ENCODE measurements around the gene SLC15A3.

Gene SLC15A3

DNA sequence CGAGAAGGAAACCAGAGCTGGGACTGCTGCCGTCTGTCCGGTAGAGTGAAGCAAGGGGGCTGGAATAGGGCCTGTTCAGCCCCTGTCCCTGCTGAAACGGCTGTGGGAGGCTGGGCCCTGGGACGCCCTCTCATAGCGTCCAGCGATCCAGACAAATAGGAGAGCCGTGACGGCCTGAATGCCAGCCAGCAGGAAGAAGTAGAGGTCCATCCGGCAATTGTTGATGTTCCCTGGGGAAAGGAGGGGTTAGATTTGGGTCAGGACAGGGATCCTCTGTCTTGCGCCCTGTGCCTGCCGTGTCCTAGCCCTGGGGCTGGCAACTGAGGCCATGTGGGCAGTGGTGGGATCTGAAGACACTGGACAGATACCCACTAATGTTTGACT, 14.8 kb downstream of the SLC15A3 start:
- Histone ChIP-seq H3K14ac (ENCODE audit: low read length in 2 of 2) (no peak overlapping the region), H3K4ac (ENCODE audit: low read depth in 1 of 2, low read length in 2 of 2) (no peak overlapping the region), H2BK5ac (ENCODE audit: low read depth, low read length, poor library complexity, severe bottlenecking) (no peak overlapping the region), H3K36me3 (ENCODE audit: control insufficient read depth in 1 of 2, insufficient read depth in 2 of 2, low read depth in 1 of 2, low read length in 2 of 2) (peaks cover 27 to 75% of the 10 kb centered on the region in 2 experiments), H2BK15ac (ENCODE audit: low read depth, poor library complexity, severe bottlenecking) (no peak overlapping the region), H3K27me3 (ENCODE audit: control insufficient read depth in 1 of 2, insufficient read depth in 1 of 2, low read length in 2 of 2) (no peaks in the 10 kb centered on the region), H3K4me1 (ENCODE audit: control insufficient read depth, insufficient read depth, low read depth, low read length) (peaks cover 9% of the 10 kb centered on the region), H3K4me2 (ENCODE audit: low read length, poor library complexity, severe bottlenecking) (no peak overlapping the region), H2AFZ (ENCODE audit: low read depth, low read length) (no peak overlapping the region), H3K27ac (ENCODE audit: low read length, poor library complexity, severe bottlenecking) (no peak overlapping the region), H2BK12ac (ENCODE audit: low read length in 2 of 2) (no peak overlapping the region), H4K91ac (ENCODE audit: low read length) (no peak overlapping the region), H3K9me3 (ENCODE audit: control insufficient read depth, low read length) (no peaks in the 10 kb centered on the region), H3K18ac (ENCODE audit: low read depth in 1 of 2, low read length in 2 of 2) (no peak overlapping the region), H3K23ac (ENCODE audit: low read length in 2 of 2) (no peak overlapping the region), H2AK5ac (ENCODE audit: low read length, severe bottlenecking) (no peak overlapping the region), H4K8ac (ENCODE audit: low read length) (no peak overlapping the region), H3K79me1 (replicated peaks; ENCODE audit: low read length, poor library complexity, severe bottlenecking) (no peaks in the 10 kb centered on the region), H3K9ac (ENCODE audit: low read length) (no peak overlapping the region), H3K4me3 (ENCODE audit: insufficient read depth in 1 of 2, low read depth in 1 of 2, low read length in 2 of 2) (no peak overlapping the region), H2BK120ac (ENCODE audit: low read depth, low read length) (no peak overlapping the region)
- no peak for DNase-seq
- WGBS, result 93% methylated on average over 12 of the region's 12 CpGs

DNA sequence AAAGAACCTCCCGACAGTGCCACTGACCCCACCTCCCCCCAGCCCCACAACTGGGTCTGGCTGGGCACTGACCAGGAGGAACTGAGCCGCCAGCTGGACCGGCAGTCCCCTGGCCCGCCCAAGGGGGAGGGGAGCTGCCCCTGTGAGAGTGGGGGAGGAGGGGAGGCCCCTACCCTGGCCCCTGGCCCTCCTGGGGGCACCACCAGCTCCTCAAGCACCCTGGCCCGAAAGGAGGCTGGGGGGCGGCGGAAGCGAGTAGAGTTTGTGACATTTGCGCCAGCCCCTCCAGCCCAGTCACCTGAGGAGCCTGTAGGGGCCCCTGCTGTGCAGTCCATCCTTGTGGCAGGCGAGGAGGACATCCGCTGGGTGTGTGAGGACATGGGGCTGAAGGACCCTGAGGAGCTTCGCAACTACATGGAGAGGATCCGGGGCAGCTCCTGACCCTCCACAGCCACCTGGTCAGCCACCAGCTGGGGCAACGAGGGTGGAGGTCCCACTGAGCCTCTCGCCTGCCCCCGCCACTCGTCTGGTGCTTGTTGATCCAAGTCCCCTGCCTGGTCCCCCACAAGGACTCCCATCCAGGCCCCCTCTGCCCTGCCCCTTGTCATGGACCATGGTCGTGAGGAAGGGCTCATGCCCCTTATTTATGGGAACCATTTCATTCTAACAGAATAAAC, 15.4 kb downstream of the SLC15A3 start:
- Histone ChIP-seq H2AFZ (ENCODE audit: low read depth, low read length) (no peak overlapping the region), H3K9me3 (ENCODE audit: control insufficient read depth, low read length) (no peaks in the 10 kb centered on the region), H3K4me1 (ENCODE audit: control insufficient read depth, insufficient read depth, low read depth, low read length) (peaks cover 9% of the 10 kb centered on the region), H2AK5ac (ENCODE audit: low read length, severe bottlenecking) (no peak overlapping the region), H4K8ac (ENCODE audit: low read length) (no peak overlapping the region), H2BK120ac (ENCODE audit: low read depth, low read length) (no peak overlapping the region), H2BK5ac (ENCODE audit: low read depth, low read length, poor library complexity, severe bottlenecking) (no peak overlapping the region), H4K91ac (ENCODE audit: low read length) (no peak overlapping the region), H2BK12ac (ENCODE audit: low read length in 2 of 2) (no peak overlapping the region), H3K79me1 (replicated peaks; ENCODE audit: low read length, poor library complexity, severe bottlenecking) (no peaks in the 10 kb centered on the region), H3K4me3 (ENCODE audit: insufficient read depth in 1 of 2, low read depth in 1 of 2, low read length in 2 of 2) (no peak overlapping the region), H3K27me3 (ENCODE audit: control insufficient read depth in 1 of 2, insufficient read depth in 1 of 2, low read length in 2 of 2) (no peaks in the 10 kb centered on the region), H3K14ac (ENCODE audit: low read length in 2 of 2) (no peak overlapping the region), H2BK15ac (ENCODE audit: low read depth, poor library complexity, severe bottlenecking) (no peak overlapping the region), H3K23ac (ENCODE audit: low read length in 2 of 2) (no peak overlapping the region), H3K36me3 (ENCODE audit: control insufficient read depth in 1 of 2, insufficient read depth in 2 of 2, low read depth in 1 of 2, low read length in 2 of 2) (peaks cover 22 to 75% of the 10 kb centered on the region in 2 experiments), H3K4me2 (ENCODE audit: low read length, poor library complexity, severe bottlenecking) (no peak overlapping the region), H3K27ac (ENCODE audit: low read length, poor library complexity, severe bottlenecking) (no peak overlapping the region), H3K18ac (ENCODE audit: low read depth in 1 of 2, low read length in 2 of 2) (no peak overlapping the region), H3K9ac (ENCODE audit: low read length) (no peak overlapping the region), H3K4ac (ENCODE audit: low read depth in 1 of 2, low read length in 2 of 2) (no peak overlapping the region)
- DNase-seq, result no peak
- WGBS, result 90% methylated on average over 17 of the region's 18 CpGs

DNA sequence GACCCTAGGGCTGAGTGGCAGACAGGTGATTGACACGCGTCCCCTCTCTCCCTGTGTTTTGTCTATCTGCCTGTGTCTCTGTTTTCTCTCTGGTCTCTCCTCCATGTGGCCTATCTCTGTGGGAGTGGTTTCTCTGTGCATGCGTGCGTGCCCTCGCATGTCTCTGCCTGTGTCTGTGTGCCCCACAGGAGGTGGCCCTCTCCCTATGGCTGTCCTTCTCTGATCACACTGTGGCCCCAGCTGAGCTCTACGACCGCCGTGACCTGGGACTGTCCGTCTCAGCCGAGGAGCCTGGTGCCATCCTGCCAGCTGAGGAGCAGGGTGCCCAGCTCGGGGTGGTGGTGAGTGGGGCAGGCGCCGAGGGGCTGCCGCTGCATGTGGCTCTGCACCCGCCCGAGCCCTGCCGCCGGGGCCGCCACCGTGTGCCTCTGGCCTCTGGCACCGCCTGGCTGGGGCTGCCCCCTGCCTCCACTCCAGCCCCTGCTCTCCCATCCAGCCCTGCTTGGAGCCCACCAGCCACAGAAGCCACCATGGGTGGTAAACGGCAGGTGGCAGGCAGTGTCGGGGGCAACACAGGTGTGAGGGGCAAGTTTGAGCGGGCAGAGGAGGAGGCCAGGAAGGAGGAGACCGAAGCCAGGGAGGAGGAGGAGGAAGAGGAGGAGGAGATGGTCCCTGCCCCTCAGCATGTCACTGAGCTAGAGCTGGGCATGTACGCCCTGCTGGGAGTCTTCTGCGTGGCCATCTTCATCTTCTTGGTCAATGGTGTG, 16.1 kb downstream of the SLC15A3 start:
- Histone ChIP-seq H3K27ac (ENCODE audit: low read length, poor library complexity, severe bottlenecking) (no peak overlapping the region), H2BK12ac (ENCODE audit: low read length in 2 of 2) (no peak overlapping the region), H3K4me1 (ENCODE audit: control insufficient read depth, insufficient read depth, low read depth, low read length) (peaks cover 9% of the 10 kb centered on the region), H2BK15ac (ENCODE audit: low read depth, poor library complexity, severe bottlenecking) (no peak overlapping the region), H3K23ac (ENCODE audit: low read length in 2 of 2) (no peak overlapping the region), H3K4ac (ENCODE audit: low read depth in 1 of 2, low read length in 2 of 2) (no peak overlapping the region), H4K91ac (ENCODE audit: low read length) (no peak overlapping the region), H3K79me1 (replicated peaks; ENCODE audit: low read length, poor library complexity, severe bottlenecking) (no peaks in the 10 kb centered on the region), H3K27me3 (ENCODE audit: control insufficient read depth in 1 of 2, insufficient read depth in 1 of 2, low read length in 2 of 2) (no peaks in the 10 kb centered on the region), H3K4me3 (ENCODE audit: insufficient read depth in 1 of 2, low read depth in 1 of 2, low read length in 2 of 2) (no peak overlapping the region), H3K14ac (ENCODE audit: low read length in 2 of 2) (no peak overlapping the region), H3K18ac (ENCODE audit: low read depth in 1 of 2, low read length in 2 of 2) (no peak overlapping the region), H2AK5ac (ENCODE audit: low read length, severe bottlenecking) (no peak overlapping the region), H2BK120ac (ENCODE audit: low read depth, low read length) (no peak overlapping the region), H2BK5ac (ENCODE audit: low read depth, low read length, poor library complexity, severe bottlenecking) (no peak overlapping the region), H3K9ac (ENCODE audit: low read length) (no peak overlapping the region), H2AFZ (ENCODE audit: low read depth, low read length) (no peak overlapping the region), H4K8ac (ENCODE audit: low read length) (no peak overlapping the region), H3K36me3 (ENCODE audit: control insufficient read depth in 1 of 2, insufficient read depth in 2 of 2, low read depth in 1 of 2, low read length in 2 of 2) (peaks cover 14 to 78% of the 10 kb centered on the region in 2 experiments), H3K4me2 (ENCODE audit: low read length, poor library complexity, severe bottlenecking) (no peak overlapping the region), H3K9me3 (ENCODE audit: control insufficient read depth, low read length) (no peaks in the 10 kb centered on the region)
- WGBS, result 91% methylated on average over 21 of the region's 27 CpGs
- DNase-seq, result no peak

DNA sequence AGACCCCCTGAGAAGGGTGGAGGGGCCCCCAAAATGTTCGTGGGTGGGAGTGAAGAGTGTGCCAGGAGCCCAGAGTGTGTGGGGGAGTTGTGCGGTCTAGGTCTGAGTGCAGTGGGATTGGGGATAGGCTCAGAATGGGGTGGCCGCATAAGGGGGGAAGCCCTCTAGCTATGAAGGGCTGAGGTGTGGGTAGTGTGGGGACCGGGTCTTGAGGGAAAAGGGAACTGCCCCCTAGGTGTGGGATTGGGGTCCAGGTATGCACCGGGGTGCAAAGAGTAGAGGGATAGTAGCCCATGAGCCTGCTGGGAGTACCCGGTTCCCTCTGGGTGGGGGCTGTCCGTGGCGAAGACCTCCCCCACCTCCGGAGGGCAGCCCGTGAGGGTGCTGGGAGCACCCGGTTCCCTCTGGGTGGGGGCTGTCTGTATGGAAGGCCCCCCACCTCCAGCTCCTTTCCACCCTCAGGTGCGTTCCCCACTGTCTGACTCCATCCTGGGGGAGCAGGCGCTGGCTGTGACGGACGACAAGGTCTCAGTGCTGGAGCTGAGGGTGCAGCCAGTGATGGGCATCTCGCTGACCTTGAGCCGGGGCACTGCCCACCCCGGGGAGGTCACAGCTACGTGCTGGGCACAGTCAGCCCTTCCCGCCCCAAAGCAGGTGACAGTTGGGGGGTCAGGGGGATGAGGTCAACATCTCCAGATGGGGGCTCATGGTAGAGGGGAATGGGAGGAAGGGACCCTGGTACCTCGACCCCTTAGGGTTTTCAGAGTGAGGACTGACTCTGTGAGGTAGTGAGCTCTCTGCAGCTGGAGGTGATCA, 17.0 kb downstream of the SLC15A3 start:
- Histone ChIP-seq H2BK5ac (ENCODE audit: low read depth, low read length, poor library complexity, severe bottlenecking) (no peak overlapping the region), H3K18ac (ENCODE audit: low read depth in 1 of 2, low read length in 2 of 2) (no peak overlapping the region), H3K4me3 (ENCODE audit: insufficient read depth in 1 of 2, low read depth in 1 of 2, low read length in 2 of 2) (no peak overlapping the region), H3K79me1 (replicated peaks; ENCODE audit: low read length, poor library complexity, severe bottlenecking) (no peaks in the 10 kb centered on the region), H2BK15ac (ENCODE audit: low read depth, poor library complexity, severe bottlenecking) (no peak overlapping the region), H2AK5ac (ENCODE audit: low read length, severe bottlenecking) (no peak overlapping the region), H3K27ac (ENCODE audit: low read length, poor library complexity, severe bottlenecking) (no peak overlapping the region), H2AFZ (ENCODE audit: low read depth, low read length) (no peak overlapping the region), H3K4me2 (ENCODE audit: low read length, poor library complexity, severe bottlenecking) (no peak overlapping the region), H3K9ac (ENCODE audit: low read length) (no peak overlapping the region), H2BK120ac (ENCODE audit: low read depth, low read length) (no peak overlapping the region), H2BK12ac (ENCODE audit: low read length in 2 of 2) (no peak overlapping the region), H3K36me3 (ENCODE audit: control insufficient read depth in 1 of 2, insufficient read depth in 2 of 2, low read depth in 1 of 2, low read length in 2 of 2) (peaks cover 7 to 85% of the 10 kb centered on the region in 2 experiments), H4K8ac (ENCODE audit: low read length) (no peak overlapping the region), H3K23ac (ENCODE audit: low read length in 2 of 2) (no peak overlapping the region), H3K4me1 (ENCODE audit: control insufficient read depth, insufficient read depth, low read depth, low read length) (peaks cover 9% of the 10 kb centered on the region), H3K9me3 (ENCODE audit: control insufficient read depth, low read length) (no peaks in the 10 kb centered on the region), H4K91ac (ENCODE audit: low read length) (no peak overlapping the region), H3K27me3 (ENCODE audit: control insufficient read depth in 1 of 2, insufficient read depth in 1 of 2, low read length in 2 of 2) (no peaks in the 10 kb centered on the region), H3K4ac (ENCODE audit: low read depth in 1 of 2, low read length in 2 of 2) (no peak overlapping the region), H3K14ac (ENCODE audit: low read length in 2 of 2) (no peak overlapping the region)
- DNase-seq, result no peak
- 95% methylated on average over 18 of the region's 21 CpGs for WGBS
